ENCODE results near the gene VCL. TPM values are rescaled to one million over a fixed set of nuclear protein-coding genes. Genes with fewer than 3 reads are reported as not detected.
A peak's percentile ranks its signal among the peaks of the same experiment; 100 is the strongest.

The VCL gene
- total RNA-seq, 1 experiment from 2014 or later: 495 TPM

DNA sequence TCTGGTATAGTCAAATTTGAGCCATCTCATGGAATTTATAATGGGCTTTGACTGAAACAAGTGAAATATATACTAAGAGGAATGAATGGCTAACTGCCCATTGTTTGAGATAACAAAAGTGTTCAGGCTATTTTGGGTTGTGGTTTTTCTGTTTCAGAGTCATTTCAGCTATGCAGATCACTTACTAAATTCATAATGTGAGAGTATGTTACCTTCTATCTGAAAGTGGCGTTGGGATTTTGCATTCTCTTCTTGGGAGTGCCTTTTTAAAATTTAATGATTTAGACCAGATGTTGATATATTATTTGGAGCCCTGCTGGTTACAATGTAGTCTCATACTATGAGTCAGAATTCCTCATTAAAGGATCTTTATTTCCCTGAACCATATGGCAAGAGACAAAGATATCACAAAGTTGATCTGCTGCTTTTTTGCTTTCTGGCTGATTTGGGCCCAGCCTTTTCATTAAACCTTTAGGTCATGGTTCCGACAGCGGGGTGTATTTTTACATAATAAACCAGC is 10.4 kb downstream of the VCL start:
- no peaks in the 10 kb centered on the region for H3K9me3 ChIP-seq (ENCODE audit: control insufficient read depth, insufficient read depth, low read depth, low read length)
- ChIA-PET CTCF (interaction anchor here (0.6 kb wide), 1 partner anchor 50 kb away, joined by 3 read pairs; no protein-coding TSS in a partner anchor), POLR2A (interaction anchor here (0.7 kb wide), 1 partner anchor 85 kb away, joined by 14 read pairs; no protein-coding TSS in a partner anchor)
- H3K27ac ChIP-seq (ENCODE audit: low read length): peak overlapping the region; percentile 70
- H3K27me3 ChIP-seq (ENCODE audit: control insufficient read depth, insufficient read depth, low read length): no peaks in the 10 kb centered on the region
- TF ChIP-seq TCF7L2 (IDR thresholded peaks at IDR 0.05; ENCODE audit: low read depth, low read length) (no peak), SIN3A (IDR thresholded peaks at IDR 0.05; ENCODE audit: borderline replicate concordance, insufficient read depth, low read depth, low read length) (no peak), POLR2AphosphoS5 (IDR thresholded peaks at IDR 0.05; ENCODE audit: low read depth, low read length) (no peak)
- TF ChIP-seq, protein P1, sequence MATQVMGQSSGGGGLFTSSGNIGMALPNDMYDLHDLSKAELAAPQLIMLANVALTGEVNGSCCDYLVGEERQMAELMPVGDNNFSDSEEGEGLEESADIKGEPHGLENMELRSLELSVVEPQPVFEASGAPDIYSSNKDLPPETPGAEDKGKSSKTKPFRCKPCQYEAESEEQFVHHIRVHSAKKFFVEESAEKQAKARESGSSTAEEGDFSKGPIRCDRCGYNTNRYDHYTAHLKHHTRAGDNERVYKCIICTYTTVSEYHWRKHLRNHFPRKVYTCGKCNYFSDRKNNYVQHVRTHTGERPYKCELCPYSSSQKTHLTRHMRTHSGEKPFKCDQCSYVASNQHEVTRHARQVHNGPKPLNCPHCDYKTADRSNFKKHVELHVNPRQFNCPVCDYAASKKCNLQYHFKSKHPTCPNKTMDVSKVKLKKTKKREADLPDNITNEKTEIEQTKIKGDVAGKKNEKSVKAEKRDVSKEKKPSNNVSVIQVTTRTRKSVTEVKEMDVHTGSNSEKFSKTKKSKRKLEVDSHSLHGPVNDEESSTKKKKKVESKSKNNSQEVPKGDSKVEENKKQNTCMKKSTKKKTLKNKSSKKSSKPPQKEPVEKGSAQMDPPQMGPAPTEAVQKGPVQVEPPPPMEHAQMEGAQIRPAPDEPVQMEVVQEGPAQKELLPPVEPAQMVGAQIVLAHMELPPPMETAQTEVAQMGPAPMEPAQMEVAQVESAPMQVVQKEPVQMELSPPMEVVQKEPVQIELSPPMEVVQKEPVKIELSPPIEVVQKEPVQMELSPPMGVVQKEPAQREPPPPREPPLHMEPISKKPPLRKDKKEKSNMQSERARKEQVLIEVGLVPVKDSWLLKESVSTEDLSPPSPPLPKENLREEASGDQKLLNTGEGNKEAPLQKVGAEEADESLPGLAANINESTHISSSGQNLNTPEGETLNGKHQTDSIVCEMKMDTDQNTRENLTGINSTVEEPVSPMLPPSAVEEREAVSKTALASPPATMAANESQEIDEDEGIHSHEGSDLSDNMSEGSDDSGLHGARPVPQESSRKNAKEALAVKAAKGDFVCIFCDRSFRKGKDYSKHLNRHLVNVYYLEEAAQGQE (IDR thresholded peaks at IDR 0.05; ENCODE audit: insufficient read depth in 1 of 2, low read depth in 2 of 2, low read length in 1 of 2): no peak
- TF ChIP-seq, protein P2, sequence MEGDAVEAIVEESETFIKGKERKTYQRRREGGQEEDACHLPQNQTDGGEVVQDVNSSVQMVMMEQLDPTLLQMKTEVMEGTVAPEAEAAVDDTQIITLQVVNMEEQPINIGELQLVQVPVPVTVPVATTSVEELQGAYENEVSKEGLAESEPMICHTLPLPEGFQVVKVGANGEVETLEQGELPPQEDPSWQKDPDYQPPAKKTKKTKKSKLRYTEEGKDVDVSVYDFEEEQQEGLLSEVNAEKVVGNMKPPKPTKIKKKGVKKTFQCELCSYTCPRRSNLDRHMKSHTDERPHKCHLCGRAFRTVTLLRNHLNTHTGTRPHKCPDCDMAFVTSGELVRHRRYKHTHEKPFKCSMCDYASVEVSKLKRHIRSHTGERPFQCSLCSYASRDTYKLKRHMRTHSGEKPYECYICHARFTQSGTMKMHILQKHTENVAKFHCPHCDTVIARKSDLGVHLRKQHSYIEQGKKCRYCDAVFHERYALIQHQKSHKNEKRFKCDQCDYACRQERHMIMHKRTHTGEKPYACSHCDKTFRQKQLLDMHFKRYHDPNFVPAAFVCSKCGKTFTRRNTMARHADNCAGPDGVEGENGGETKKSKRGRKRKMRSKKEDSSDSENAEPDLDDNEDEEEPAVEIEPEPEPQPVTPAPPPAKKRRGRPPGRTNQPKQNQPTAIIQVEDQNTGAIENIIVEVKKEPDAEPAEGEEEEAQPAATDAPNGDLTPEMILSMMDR (IDR thresholded peaks at IDR 0.05): no peak
- ATAC-seq (no peak), DNase-seq (ENCODE audit: low read depth, low spot score) (no peak)
- in situ Hi-C loops (cut with HindIII; ENCODE audit: low pct_unique_long_range_greater_than_20kb, low sequenced_read_pairs): no loop called here
- no peaks in the 10 kb centered on the region; the same call in 1 of the 2 replicates for H3K36me3 ChIP-seq (ENCODE audit: control insufficient read depth, insufficient read depth, low read length)
- BruUV-seq (replicated peaks): TSS peak; percentile 0
- intact Hi-C loops (cut with micrococcal nuclease; ENCODE audit: unreplicated experiment): no loop called here
- H3K4me1 ChIP-seq (ENCODE audit: control insufficient read depth, insufficient read depth, low read length): peaks cover 83% of the 10 kb centered on the region
- no peak overlapping the region for H3K4me3 ChIP-seq (ENCODE audit: low read depth in 2 of 2, low read length in 2 of 2)

DNA sequence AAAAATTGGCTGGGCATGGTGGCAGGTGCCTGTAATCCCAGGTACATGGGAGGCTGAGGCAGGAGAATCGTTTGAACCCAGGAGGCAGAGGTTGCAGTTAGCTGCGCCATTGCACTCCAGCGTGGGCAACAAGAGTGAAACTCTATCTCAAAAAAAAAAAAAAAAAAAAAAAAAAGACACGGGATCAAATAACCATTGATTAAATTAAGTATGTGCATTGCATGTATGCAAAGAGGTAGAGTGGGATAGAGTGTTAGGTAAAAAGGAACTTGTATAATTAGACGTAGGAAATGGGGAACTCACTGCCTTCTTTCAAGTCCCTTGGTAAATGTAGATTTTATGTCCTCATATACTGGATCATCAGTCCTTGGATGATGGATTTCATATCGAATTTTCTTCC is 13.1 kb downstream of the VCL start:
- no peaks in the 10 kb centered on the region; the same call in 1 of the 2 replicates for H3K36me3 ChIP-seq (ENCODE audit: control insufficient read depth, insufficient read depth, low read length)
- POLR2A ChIA-PET: no interaction called here
- no peak overlapping the region for H3K4me3 ChIP-seq (ENCODE audit: low read depth in 2 of 2, low read length in 2 of 2)
- H3K27me3 ChIP-seq (ENCODE audit: control insufficient read depth, insufficient read depth, low read length): no peaks in the 10 kb centered on the region
- TF ChIP-seq TCF7L2 (IDR thresholded peaks at IDR 0.05; ENCODE audit: low read depth, low read length) (no peak), SIN3A (IDR thresholded peaks at IDR 0.05; ENCODE audit: borderline replicate concordance, insufficient read depth, low read depth, low read length) (no peak), POLR2AphosphoS5 (IDR thresholded peaks at IDR 0.05; ENCODE audit: low read depth, low read length) (no peak)
- TF ChIP-seq, protein P1 (IDR thresholded peaks at IDR 0.05; ENCODE audit: insufficient read depth in 1 of 2, low read depth in 2 of 2, low read length in 1 of 2): no peak
- TF ChIP-seq, protein P2 (IDR thresholded peaks at IDR 0.05): no peak
- peak overlapping the region; percentile 50; the same call in 1 of the 2 replicates for H3K27ac ChIP-seq (ENCODE audit: low read length)
- no peaks in the 10 kb centered on the region for H3K9me3 ChIP-seq (ENCODE audit: control insufficient read depth, insufficient read depth, low read depth, low read length)
- H3K4me1 ChIP-seq (ENCODE audit: control insufficient read depth, insufficient read depth, low read length): peaks cover 64% of the 10 kb centered on the region
- in situ Hi-C loops (cut with HindIII; ENCODE audit: low pct_unique_long_range_greater_than_20kb, low sequenced_read_pairs) (loop anchor here (10.0 kb wide), 1 partner anchor 46 kb away; no protein-coding TSS in a partner anchor), intact Hi-C loops (cut with micrococcal nuclease; ENCODE audit: unreplicated experiment) (no loop called here)
- CTCF ChIA-PET: no interaction called here
- ATAC-seq (no peak), DNase-seq (ENCODE audit: low read depth, low spot score) (no peak)
- BruUV-seq (replicated peaks): no TSS peak

Measured in Panc1 (cell line).